Loucy (cell line): ENCODE data around the gene KRTAP21-1.

Experiments
- CTCF ChIP-seq: fragments of 200-600 bp; sonication (generic); conservative IDR thresholded peaks from 2 replicates; pipeline ENCODE4 v1.5.1; 2014; ENCODE audit warnings: mild to moderate bottlenecking, antibody characterized with exemption, low read length
- EZH2phosphoT487 ChIP-seq: fragments of 200-600 bp; IDR thresholded peaks from 2 replicates; pipeline ENCODE4 v1.6.1; 2018; ENCODE audit warnings: antibody characterized with exemption, mild to moderate bottlenecking, moderate library complexity, borderline replicate concordance

DNA sequence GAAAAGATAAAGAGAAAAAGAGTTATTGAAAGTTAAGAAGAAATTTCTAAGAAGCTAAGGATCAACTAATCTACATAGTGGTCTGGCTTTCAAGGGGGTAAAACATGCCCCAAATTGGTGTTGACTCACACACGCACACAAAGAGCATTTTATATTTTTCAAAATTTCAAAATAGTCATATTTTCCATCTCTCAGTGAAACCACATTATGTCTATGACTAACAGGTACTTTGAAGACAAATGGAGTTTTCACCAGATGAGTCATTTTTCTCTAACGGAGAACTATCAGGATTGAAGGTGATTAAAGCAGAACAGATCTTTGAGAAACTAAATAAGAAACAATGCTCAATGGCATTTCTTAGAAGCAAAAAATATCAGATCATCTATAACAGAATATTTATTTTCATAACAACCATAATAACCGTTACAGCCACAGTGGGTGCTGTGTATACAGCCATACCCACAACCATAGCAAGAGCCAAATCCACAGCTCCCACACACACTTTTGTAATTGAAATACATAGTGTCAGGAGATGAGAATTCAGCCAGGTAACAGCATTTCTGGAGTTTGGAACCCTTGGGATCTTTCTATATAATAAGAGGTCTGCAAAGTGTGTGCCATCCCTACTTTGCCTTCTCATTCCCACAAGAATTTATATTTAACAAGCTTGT is 36.9 kb downstream of the KRTAP21-1 start, which contains the start of gene KRTAP21-3:
- TF ChIP-seq CTCF (no peak), EZH2phosphoT487 (no peak)
